Activated CD8-positive, alpha-beta memory T cell treated with anti-CD3 and anti-CD28 coated beads for 36 hours (primary cell): ENCODE data around the gene ATXN1. TPM values are rescaled to one million over a fixed set of nuclear protein-coding genes. Genes with fewer than 3 reads are reported as not detected.

Experiments used
- CTCF ChIA-PET: fragments of 350-600 bp; sonication (Branson Sonifier 250); formaldehyde crosslinking; loops from one replicate; lab custom pipeline; 2021; ENCODE audit warnings: antibody characterized with exemption; lab: Charles Lee
- POLR2A ChIA-PET: fragments of 350-600 bp; sonication (Branson Sonifier 250); formaldehyde crosslinking; loops from one replicate; lab custom pipeline; 2021; ENCODE audit warnings: antibody characterized with exemption; lab: Charles Lee
- total RNA-seq, 2 experiments: library from RNA; stranded (reverse); gene quantifications; one replicate each; pipeline ENCODE4 v1.2.3, GENCODE V29; 2021

The ATXN1 gene
- total RNA-seq, result 10 to 100 TPM; 75.0 to 85.3 TPM

DNA sequence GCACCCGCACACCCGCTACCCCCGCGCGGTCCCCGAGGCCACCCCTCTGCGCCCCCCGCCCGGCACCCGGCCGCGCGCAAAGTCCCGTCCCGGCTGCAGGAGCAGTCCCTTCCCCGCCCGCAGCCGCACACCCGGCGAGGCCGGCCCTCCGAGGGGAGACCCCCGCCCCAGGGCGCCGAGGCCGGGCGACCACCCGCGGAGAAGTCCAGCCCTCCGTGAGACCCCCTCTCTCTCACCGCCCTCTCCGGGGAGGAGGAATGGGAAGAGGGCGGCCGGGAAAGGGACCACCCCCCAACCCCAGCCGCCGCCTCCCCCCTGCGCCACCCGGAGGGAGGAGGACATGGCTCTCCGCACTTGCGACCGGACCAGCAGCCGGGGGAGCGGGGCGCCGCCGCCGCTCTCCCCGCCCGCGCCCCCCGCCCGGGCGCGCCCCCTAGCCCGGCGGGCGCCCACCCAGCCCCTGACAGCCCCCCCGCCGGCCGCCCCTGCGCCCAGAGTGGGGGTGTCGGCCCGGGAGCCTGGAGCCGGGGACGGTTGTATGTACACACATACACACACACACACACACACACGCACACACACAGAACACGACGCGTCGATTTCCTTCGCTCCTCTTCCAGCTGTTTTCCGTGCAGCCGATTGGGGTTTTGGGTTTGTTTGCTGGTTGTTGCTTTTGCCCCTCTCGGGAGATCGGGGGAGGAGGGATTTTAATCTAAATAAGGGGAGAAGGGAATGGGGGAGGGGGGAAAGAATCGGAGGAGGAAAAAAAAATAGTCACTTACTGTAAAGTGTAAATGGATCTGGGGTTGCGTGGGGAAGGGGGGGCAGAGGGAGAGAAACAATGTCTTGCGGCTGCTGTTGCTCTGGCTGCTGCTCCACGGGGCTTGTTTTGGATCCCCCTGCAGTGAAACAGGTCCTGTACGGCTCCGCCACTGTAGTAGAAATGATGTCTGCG is at the start of gene ATXN1:
TSS of gene ATXN1 (minus strand) at position 945 of the 955 bp plus-strand sequence.
- ChIA-PET POLR2A (interaction anchor here (0.6 to 3.0 kb wide), 21 partner anchors 13 to 853 kb away, joined by 3 to 29 read pairs (median 5); no protein-coding TSS in a partner anchor), CTCF (interaction anchor here (0.6 to 3.4 kb wide), 14 partner anchors 12 to 438 kb away, joined by 3 to 29 read pairs (median 4); no protein-coding TSS in a partner anchor)

- CTCF ChIA-PET, result interaction anchor here (0.5 to 0.6 kb wide), 2 partner anchors 156 to 230 kb away, joined by 3 to 4 read pairs; no protein-coding TSS in a partner anchor
- POLR2A ChIA-PET, result no interaction called here
These were observed 49.2 kb upstream of the ATXN1 start for GRCh38 chr6:16810411-16810810.

DNA sequence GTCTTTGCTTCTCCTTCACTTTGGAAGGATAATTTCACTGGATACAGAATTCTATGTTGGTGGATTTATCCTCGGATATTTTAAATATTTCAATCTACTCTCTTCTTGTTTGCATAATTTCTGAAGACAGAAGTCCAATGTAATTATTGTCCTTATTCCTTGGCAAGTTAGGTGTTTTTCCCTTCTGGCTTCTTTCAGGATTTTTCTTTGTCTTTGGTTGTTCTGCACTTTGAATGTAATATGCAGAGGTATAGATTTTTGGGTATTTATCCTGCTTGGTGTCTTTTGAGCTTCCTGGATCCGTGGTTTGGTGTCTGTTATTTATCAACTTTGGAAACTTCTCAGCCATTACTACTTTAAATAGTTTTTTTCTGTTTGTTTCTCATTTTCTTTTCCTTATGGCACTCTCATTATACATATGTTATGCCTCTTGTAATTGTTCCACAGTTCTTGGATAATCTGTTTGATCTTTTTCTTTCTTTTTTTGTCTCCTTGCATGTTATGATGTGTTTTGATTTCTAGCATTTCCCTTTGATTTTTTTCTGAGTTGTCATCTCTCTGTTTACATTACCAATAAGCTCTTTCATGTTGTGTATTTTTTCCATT is 48.6 kb upstream of the ATXN1 start:
- POLR2A ChIA-PET, result no interaction called here
- CTCF ChIA-PET, result interaction anchor here (0.6 kb wide), 1 partner anchor 156 kb away, joined by 4 read pairs; no protein-coding TSS in a partner anchor

DNA sequence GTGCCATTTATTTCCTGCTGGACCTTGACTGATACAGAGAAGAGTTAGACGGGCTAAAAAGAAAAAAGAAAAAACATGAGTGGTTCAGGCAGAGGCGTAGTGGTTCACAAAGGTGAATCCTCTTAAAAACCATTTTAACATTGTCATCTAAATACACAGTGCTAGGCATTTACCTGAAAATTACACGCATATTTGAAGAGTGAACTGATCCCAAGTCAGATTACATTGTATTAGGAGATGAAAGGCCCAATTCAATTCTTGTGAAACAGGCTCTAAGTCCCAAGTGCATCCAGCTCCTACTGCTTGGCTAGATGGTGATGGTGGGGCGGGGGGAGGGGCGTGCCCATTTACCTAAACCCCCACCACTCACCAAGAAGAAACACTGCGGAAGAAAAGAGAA is 46.7 kb upstream of the ATXN1 start:
- POLR2A ChIA-PET, result no interaction called here
- CTCF ChIA-PET, result no interaction called here

DNA sequence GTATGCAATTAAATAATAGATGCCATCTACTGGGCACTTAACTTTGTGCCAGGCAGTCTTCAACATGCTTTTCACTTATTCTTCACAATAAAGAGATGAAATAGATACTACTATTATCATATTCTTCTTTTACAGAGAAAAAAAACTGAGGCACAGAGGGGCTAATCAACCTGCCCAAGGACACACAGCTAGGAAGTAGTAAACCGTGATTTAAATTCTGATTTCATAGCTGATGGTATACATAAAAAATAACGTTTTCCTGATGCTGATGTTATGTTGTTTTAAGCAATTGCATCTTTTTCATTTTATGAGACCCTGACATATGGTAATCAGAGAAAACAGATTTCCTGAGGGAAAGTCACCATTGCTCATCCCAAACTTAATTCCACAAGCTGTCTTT is 45.1 kb upstream of the ATXN1 start:
- CTCF ChIA-PET, result no interaction called here
- POLR2A ChIA-PET, result no interaction called here

DNA sequence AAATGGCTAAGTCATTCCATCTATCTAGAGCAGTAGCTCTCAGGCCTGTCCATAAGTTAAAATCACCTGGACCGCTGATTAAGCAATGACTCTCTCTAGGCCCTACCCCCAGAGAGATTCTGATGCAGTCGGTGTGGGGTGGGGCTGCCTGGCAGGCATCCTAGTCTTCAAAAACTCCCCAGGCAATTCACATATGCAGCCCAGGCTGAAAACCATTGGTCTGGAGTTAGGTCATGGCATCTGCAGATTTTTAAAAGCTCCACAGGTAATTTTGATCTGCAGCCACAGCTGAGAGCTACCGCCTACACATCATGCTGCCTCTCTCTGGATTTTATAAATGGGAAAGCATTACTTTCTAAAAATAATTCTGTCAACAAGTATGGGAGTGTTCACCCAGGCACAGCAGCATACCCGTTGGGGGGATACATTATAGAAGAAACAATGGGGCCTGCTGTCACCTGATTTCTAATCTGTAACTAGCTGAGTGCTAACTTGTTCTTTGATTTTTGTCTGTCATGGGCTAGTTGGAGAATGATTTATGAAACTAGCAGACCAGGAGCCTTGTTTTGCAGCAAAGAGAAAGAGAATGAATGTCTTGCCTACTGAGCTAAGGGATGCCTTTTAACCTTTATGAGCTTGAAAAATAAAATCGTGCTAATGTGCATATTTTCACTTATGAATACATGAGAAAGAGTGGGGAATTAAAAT is 44.1 kb upstream of the ATXN1 start:
- ChIA-PET CTCF (no interaction called here), POLR2A (no interaction called here)

DNA sequence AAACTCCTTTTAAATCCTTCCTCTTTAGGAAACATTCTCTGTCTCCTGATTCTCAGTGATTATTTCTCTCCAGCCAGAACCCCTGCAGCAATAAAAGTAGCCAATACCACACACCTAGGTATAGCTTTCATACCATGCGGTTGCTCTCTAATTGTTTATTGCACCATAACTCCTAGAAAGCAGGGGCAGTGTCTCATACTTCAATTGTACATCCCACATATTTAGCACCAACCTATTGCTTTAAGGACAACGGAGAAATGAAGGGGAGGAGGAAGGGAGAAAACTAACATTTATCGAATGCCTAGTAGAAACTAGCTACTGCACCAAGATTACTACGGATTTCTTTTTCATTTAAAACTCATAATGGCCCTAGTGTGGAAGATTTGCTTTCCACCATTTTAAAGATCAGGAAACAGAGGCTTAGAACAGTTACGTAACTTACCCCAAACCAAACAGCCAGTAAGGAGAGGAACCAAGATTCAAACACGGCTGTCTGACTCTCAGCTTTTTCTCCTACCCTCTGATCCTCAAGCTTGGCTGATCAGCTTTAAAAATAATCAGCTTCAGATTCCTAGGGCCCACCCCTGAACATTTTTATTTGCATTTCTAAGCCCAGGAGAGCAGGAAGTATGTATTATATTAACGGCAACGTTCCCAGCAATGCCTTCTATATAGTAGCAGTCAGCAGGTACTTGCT is 43.4 kb upstream of the ATXN1 start:
- CTCF ChIA-PET, result no interaction called here
- POLR2A ChIA-PET, result no interaction called here

- POLR2A ChIA-PET, result no interaction called here
- CTCF ChIA-PET, result interaction anchor here (1.3 kb wide), 1 partner anchor 32 kb away, joined by 3 read pairs; no protein-coding TSS in a partner anchor
These were observed 42.3 kb upstream of the ATXN1 start for GRCh38 chr6:16803294-16804200.

- POLR2A ChIA-PET, result no interaction called here
- CTCF ChIA-PET, result no interaction called here
These were observed 40.8 kb upstream of the ATXN1 start for GRCh38 chr6:16802071-16802470.

DNA sequence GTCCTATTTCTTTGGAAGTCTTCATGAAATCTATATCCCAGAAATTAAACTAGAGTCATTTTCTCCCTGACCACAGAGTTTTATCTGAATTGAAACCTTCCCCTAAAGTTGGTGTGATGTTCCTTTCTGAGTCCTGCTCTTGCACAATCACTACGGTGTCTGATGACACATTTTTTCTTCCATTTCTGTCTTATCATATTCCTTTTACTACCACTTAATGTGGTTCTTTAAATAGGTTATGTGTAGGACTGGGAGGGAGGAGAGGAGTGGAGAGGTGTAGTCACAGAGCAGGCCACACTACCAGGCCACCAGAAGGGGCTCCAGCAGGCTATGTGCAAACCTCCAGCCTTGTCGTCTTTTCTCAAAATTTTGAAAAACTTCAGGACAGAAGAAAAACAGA is 39.7 kb upstream of the ATXN1 start:
- POLR2A ChIA-PET, result no interaction called here

DNA sequence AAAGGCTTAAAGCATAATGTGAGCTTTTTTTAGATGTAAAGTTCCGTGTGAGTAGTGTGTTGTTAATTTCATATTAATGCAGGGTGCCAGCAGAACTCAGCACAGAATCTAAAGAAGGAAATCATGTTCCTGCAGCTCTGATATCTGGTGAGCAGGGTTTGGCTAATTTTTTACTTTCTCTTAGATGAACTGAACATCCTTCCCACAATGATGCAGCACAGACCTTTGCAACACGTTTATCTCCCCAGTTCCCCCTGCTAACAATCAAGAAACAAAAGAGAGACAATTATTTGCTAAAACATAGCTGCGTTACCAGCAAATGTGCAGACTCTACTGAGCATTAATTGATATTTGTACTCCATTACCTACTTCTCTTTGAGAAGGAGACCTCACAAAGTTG is 39.1 kb upstream of the ATXN1 start:
- ChIA-PET CTCF (no interaction called here), POLR2A (no interaction called here)

More for the DNA sequence above, 39.7 kb upstream of the ATXN1 start:
- CTCF ChIA-PET, result no interaction called here

- ChIA-PET CTCF (no interaction called here), POLR2A (no interaction called here)
These were observed 38.3 kb upstream of the ATXN1 start for GRCh38 chr6:16799279-16800193.

DNA sequence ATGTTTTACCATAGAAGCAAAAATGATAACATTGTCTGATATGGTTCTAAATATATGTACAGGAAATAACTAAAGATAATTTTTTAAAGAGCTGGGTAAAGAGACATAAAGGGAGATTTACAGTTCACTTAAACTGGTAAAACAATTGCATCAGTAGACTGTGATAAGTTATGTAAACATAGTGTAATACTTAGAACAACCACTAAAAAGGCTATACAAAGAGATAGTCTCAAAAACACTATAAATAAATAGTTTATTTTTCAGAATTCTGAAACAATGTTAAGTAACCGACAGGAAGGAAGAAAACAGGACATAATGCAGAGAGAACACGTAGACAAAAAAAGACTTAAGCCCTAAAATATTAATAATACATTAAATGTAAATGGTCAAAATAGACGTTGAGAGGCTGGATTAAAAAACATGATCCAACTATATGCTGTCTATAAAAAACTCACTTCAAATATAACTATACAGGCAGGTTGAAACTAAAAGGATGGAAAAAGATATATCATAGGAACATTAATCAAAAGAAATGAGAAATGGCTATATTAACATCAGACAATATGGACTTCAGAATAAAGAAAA is 32.7 kb upstream of the ATXN1 start:
- POLR2A ChIA-PET, result no interaction called here
- CTCF ChIA-PET, result no interaction called here

- POLR2A ChIA-PET, result no interaction called here
- CTCF ChIA-PET, result interaction anchor here (1.7 kb wide), 1 partner anchor 16 kb away, joined by 3 read pairs; no protein-coding TSS in a partner anchor
These were observed 28.2 kb upstream of the ATXN1 start for GRCh38 chr6:16789329-16790038.

DNA sequence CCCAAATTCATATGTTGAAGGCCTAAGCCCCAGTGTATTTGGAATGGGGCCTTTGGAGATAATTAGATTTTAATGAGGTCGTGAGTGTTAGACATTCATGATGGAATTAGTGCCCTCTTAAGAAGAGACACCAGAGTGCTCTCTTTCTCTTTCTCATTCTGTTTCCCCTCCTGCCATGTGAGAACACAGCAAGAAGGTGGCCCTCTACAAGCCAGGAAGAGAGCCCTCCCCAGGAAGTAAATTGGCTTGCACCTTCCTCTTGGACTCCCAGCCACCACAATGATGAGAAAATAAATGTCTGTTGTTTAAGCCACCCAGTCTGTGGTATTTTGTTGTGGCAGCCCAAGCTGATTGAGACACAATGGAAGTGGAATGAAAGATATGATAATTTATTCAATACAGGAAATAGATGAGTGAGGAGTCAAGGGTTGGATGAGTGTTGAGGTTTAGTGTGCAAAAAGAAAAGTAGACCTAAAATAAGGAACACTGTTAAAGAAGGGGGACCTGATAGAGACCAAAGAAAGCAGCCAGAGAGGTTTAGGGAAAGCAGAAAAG is 25.9 kb upstream of the ATXN1 start:
- POLR2A ChIA-PET, result no interaction called here
- CTCF ChIA-PET, result no interaction called here

DNA sequence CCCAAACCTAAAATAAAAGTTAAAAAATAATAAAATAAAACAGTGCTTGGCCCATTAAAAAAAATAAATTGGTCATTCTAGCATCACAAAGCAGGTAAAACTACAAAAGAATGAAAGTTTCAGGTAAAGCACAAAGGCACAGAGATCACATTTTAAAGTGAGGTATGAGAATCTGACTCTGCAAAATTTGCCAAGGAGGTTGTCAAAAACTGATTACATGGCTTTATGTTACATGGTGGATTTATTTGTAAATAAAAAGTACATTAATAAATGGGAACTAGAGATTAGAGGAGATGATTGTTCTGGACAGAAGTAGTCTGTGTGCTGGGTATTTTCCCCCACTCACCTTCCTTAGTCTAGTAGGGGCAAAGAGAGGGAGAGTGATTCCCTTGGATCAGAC is 24.2 kb upstream of the ATXN1 start:
- POLR2A ChIA-PET, result no interaction called here
- CTCF ChIA-PET, result no interaction called here
